HepG2 (cell line): ENCODE data around the gene NBR1. TPM values are rescaled to one million over a fixed set of nuclear protein-coding genes. Genes with fewer than 3 reads are reported as not detected.

Experiments used
- ARID4A ChIP-seq: sonication (generic); formaldehyde crosslinking; IDR thresholded peaks from 2 replicates; pipeline ENCODE4 v1.5.0; 2020; ENCODE audit warnings: mild to moderate bottlenecking, missing genetic modification reagents, borderline replicate concordance
- HNF4A ChIP-seq: sonication (generic); formaldehyde crosslinking; IDR thresholded peaks from 2 replicates; pipeline ENCODE4 v1.4.0; 2020; ENCODE audit warnings: missing genetic modification reagents
- NFYB ChIP-seq: sonication (generic); formaldehyde crosslinking; IDR thresholded peaks from 2 replicates; pipeline ENCODE4 v1.4.0; 2020; ENCODE audit warnings: missing genetic modification reagents
- RXRB ChIP-seq: IDR thresholded peaks from 2 replicates; pipeline ENCODE4 v1.6.1; 2016; ENCODE audit warnings: borderline replicate concordance, missing genetic modification reagents, missing compliant biosample characterization
- SP1 ChIP-seq, 2 experiments: fragments of 450-650 bp in 1 of 2; sonication (generic) in 1 of 2; formaldehyde crosslinking in 1 of 2; IDR thresholded peaks; 2 replicates each; pipeline versions ENCODE4 v1.4.0 to v1.6.1; 2016 to 2020; ENCODE audit warnings: missing genetic modification reagents in 1 of 2
- U2AF1 ChIP-seq: fragments of 200-400 bp; formaldehyde crosslinking; optimal IDR thresholded peaks from 2 replicates; pipeline ENCODE3; 2017; ENCODE audit warnings: mild to moderate bottlenecking, low read depth, low read length
- USF2 ChIP-seq, 2 experiments: sonication (generic) in 1 of 2; formaldehyde crosslinking in 1 of 2; IDR thresholded peaks; 2 replicates each; pipeline versions ENCODE4 v1.5.1 to v1.6.1; 2011 to 2020; ENCODE audit warnings: borderline replicate concordance in 1 of 2, low read depth in 1 of 2, low read length in 1 of 2, mild to moderate bottlenecking in 1 of 2, missing genetic modification reagents in 1 of 2, moderate library complexity in 1 of 2
- YEATS4 ChIP-seq: sonication (generic); formaldehyde crosslinking; IDR thresholded peaks from 2 replicates; pipeline ENCODE4 v1.4.0; 2020; ENCODE audit warnings: missing genetic modification reagents, borderline replicate concordance
- ZMYM2 ChIP-seq: sonication (generic); formaldehyde crosslinking; IDR thresholded peaks from 2 replicates; pipeline ENCODE4 v1.8.0; 2022; ENCODE audit warnings: mild to moderate bottlenecking, missing genetic modification reagents
- ZNF101 ChIP-seq: sonication (generic); formaldehyde crosslinking; IDR thresholded peaks from 2 replicates; pipeline ENCODE4 v1.4.0; 2020; ENCODE audit warnings: mild to moderate bottlenecking, low read depth, missing genetic modification reagents, borderline replicate concordance
- ZNF280B ChIP-seq: sonication (generic); formaldehyde crosslinking; IDR thresholded peaks from 2 replicates; pipeline ENCODE4 v1.5.0; 2020; ENCODE audit warnings: missing genetic modification reagents, mild to moderate bottlenecking, borderline replicate concordance
- ZNF510 ChIP-seq: sonication (generic); formaldehyde crosslinking; IDR thresholded peaks from 2 replicates; pipeline ENCODE4 v1.4.0; 2020; ENCODE audit warnings: low read depth, mild to moderate bottlenecking, missing genetic modification reagents
- ZNF607 ChIP-seq: sonication (generic); formaldehyde crosslinking; IDR thresholded peaks from 2 replicates; pipeline ENCODE4 v1.5.1; 2020; ENCODE audit warnings: missing genetic modification reagents, mild to moderate bottlenecking, borderline replicate concordance
- ZNF710 ChIP-seq: sonication (generic); formaldehyde crosslinking; IDR thresholded peaks from 2 replicates; pipeline ENCODE4 v1.5.0; 2020; ENCODE audit warnings: mild to moderate bottlenecking, missing genetic modification reagents, borderline replicate concordance
- polyA plus RNA-seq, 8 experiments: library from polyadenylated mRNA; depleted of rRNA in 3 of 8; stranded (reverse) in 7 of 8; unstranded in 1 of 8; fragments of >200 nt; fragmentation: Illumina TruSeq in 4 of 8; extraction: Trizol in 4 of 8; gene quantifications; 2 replicates each; pipeline versions ENCODE4 v1.2.1 to v1.2.3, GENCODE V29; 2011 to 2016; ENCODE audit warnings: low read depth in 4 of 8, missing spikeins in 1 of 8, mixed read lengths in 1 of 8; ENCODE audit not compliant: insufficient read depth in 1 of 8
- total RNA-seq, 5 experiments: library from RNA; depleted of rRNA; stranded (reverse); fragments of >200 nt; fragmentation: Illumina TruSeq; extraction: Trizol; gene quantifications; 2 replicates each; pipeline ENCODE4 v1.2.3, GENCODE V29; 2016; ENCODE audit warnings: low read depth in 1 of 5

The NBR1 gene
- total and polyA plus RNA-seq, 2 of the 13 experiments (the other 11 are each of a cell fraction or from before 2014, with no cell fraction given) = 51.7 to 121 TPM

GRCh38 chr17:43125133-43125966, 45.7 kb upstream of the NBR1 start, which contains the start of gene BRCA1 (continued):
- TF ChIP-seq YEATS4 (CRISPR knock-in tag) (peak; percentile 88), HNF4A (CRISPR knock-in tag) (peak; percentile 93), ZNF607 (CRISPR knock-in tag) (no peak; the same call in 1 of the 2 replicates), U2AF1 (no peak), SP1 (IDR thresholded peaks at IDR 0.05) (no peak), SP1 (CRISPR knock-in tag; IDR thresholded peaks at IDR 0.05) (peak; percentile 87), ZNF710 (CRISPR knock-in tag) (peak; percentile 80; the same call in 1 of the 2 replicates), NFYB (CRISPR knock-in tag) (peak; percentile 94), ZNF101 (no peak), ZNF510 (CRISPR knock-in tag) (no peak), USF2 (IDR thresholded peaks at IDR 0.05; ENCODE audit: low read depth, low read length) (no peak), USF2 (CRISPR knock-in tag; IDR thresholded peaks at IDR 0.05; ENCODE audit: borderline replicate concordance) (no peak), RXRB (CRISPR knock-in tag) (peak; percentile 91), ARID4A (peak; percentile 99), ZMYM2 (CRISPR knock-in tag) (peak; percentile 64), ZNF280B (CRISPR knock-in tag) (no peak)
